Smooth muscle cell (in vitro differentiated cells): Measurements from ENCODE around the gene FAM47E. TPM values are rescaled to one million over a fixed set of nuclear protein-coding genes. Genes with fewer than 3 reads are reported as not detected.
"Not testable (repeated sequence)": the region's sequence is repeated elsewhere in the genome, so short reads cannot be mapped to it uniquely, and the experiment has no call there.

ENCODE experiments used
- DNase-seq: peaks from one replicate; lab custom pipeline; 2025; ENCODE audit not compliant: unreplicated experiment; lab: John Stamatoyannopoulos, UW
- H2AFZ ChIP-seq: fragments of 200-600 bp; sonication (generic); 2 replicates; pipeline ENCODE4 v1.6.0; 2016; ENCODE audit warnings: antibody characterized with exemption, low read depth, mild to moderate bottlenecking
- H3F3A ChIP-seq: fragments of 200-600 bp; sonication (generic); 2 replicates; pipeline ENCODE4 v1.6.0; 2017; ENCODE audit warnings: antibody characterized with exemption, low read depth
- H3K27ac ChIP-seq: fragments of 200-600 bp; sonication (generic); 2 replicates; pipeline ENCODE4 v1.5.1; 2016; ENCODE audit warnings: low read depth, mild to moderate bottlenecking
- H3K27me3 ChIP-seq: fragments of 200-600 bp; sonication (generic); 2 replicates; pipeline ENCODE4 v1.6.1; 2016; ENCODE audit warnings: low read depth, mild to moderate bottlenecking
- H3K36me3 ChIP-seq: fragments of 200-600 bp; sonication (generic); 2 replicates; pipeline ENCODE4 v1.5.1; 2016; ENCODE audit warnings: low read depth
- H3K4me1 ChIP-seq: fragments of 200-600 bp; sonication (generic); 2 replicates; pipeline ENCODE4 v1.5.1; 2016; ENCODE audit warnings: low read depth
- H3K4me2 ChIP-seq: fragments of 200-600 bp; sonication (generic); 2 replicates; pipeline ENCODE4 v1.6.0; 2016; ENCODE audit warnings: mild to moderate bottlenecking
- H3K4me3 ChIP-seq: fragments of 200-600 bp; sonication (generic); 2 replicates; pipeline ENCODE4 v1.5.1; 2016; ENCODE audit warnings: mild to moderate bottlenecking
- H3K79me2 ChIP-seq: fragments of 200-600 bp; sonication (generic); 2 replicates; pipeline ENCODE4 v1.6.0; 2016; ENCODE audit warnings: low read depth, mild to moderate bottlenecking
- H3K9ac ChIP-seq: fragments of 200-600 bp; sonication (generic); 2 replicates; pipeline ENCODE4 v1.6.0; 2016; ENCODE audit warnings: low read depth
- H3K9me3 ChIP-seq: fragments of 200-600 bp; sonication (generic); replicated peaks from 2 replicates; pipeline ENCODE4 v1.5.1; 2016; ENCODE audit warnings: low read depth
- H4K20me1 ChIP-seq: fragments of 200-600 bp; sonication (generic); 2 replicates; pipeline ENCODE4 v1.6.0; 2016; ENCODE audit warnings: low read depth
- WGBS: methylation state at CpG from one replicate; pipeline ENCODE4 v1.1.7; 2016; ENCODE audit warnings: low lambda C conversion rate; 5-methylcytosine and 5-hydroxymethylcytosine counted together
- polyA plus RNA-seq: library from polyadenylated mRNA; unstranded; fragments of >200 nt; fragmentation: Nextera tagmentation; extraction: Ambion mirVana; gene quantifications from 2 replicates; pipeline ENCODE4 v1.2.1, GENCODE V29; 2016
- total RNA-seq: library from RNA; depleted of rRNA; stranded (reverse); fragments of >200 nt; gene quantifications from 2 replicates; pipeline ENCODE4 v1.2.3, GENCODE V29; 2014
- TF ChIP-seq, protein P1 (sequence below): fragments of 200-600 bp; sonication (generic); IDR thresholded peaks from 2 replicates; pipeline ENCODE4 v1.5.1; 2017; ENCODE audit warnings: borderline replicate concordance, mild to moderate bottlenecking, antibody characterized with exemption; ENCODE audit not compliant: insufficient read depth, poor library complexity, severe bottlenecking

The FAM47E gene
- total and polyA plus RNA-seq, 2 experiments from 2014 or later = 0.63 to 0.73 TPM

GRCh38 chr4:76240236-76240635, 11.3 kb upstream of the FAM47E start:
- 91% methylated on average over 2 of the region's 2 CpGs for WGBS

DNA sequence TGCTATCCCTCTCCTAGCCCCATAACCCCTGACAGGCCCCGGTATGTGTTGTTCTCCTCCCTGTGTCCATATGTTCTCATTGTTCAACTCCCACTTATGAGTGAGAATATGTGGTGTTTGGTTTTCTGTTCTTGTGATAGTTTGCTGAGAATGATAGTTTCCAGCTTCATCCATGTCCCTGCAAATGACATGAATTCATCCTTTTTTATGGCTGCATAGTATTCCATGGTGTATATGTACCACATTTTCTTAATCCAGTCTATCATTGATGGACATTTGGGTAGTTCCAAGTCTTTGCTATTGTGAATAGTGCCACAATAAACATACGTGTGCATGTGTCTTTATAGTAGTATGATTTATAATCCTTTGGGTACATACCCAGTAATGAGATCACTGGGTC, 7.6 kb upstream of the FAM47E start:
- H3K9me3 ChIP-seq, H3K27ac ChIP-seq, H2AFZ ChIP-seq, H4K20me1 ChIP-seq, H3K79me2 ChIP-seq, H3K9ac ChIP-seq, DNase-seq, H3K4me3 ChIP-seq, H3F3A ChIP-seq, H3K4me2 ChIP-seq, H3K27me3 ChIP-seq, H3K36me3 ChIP-seq, H3K4me1 ChIP-seq: not testable (repeated sequence)
- 100% methylated on average over 2 of the region's 2 CpGs for WGBS

More at GRCh38 chr4:76240236-76240635, 11.3 kb upstream of the FAM47E start:
- Histone ChIP-seq H3K4me3 (no peak overlapping the region), H3K4me1 (no peaks in the 10 kb centered on the region), H3K27me3 (no peaks in the 10 kb centered on the region), H3F3A (no peaks in the 10 kb centered on the region), H3K9ac (no peak overlapping the region), H3K9me3 (peaks cover 3% of the 10 kb centered on the region), H3K4me2 (no peak overlapping the region), H3K27ac (no peak overlapping the region), H2AFZ (no peak overlapping the region), H3K79me2 (no peaks in the 10 kb centered on the region), H3K36me3 (no peaks in the 10 kb centered on the region), H4K20me1 (no peaks in the 10 kb centered on the region)
- TF ChIP-seq, protein P1, sequence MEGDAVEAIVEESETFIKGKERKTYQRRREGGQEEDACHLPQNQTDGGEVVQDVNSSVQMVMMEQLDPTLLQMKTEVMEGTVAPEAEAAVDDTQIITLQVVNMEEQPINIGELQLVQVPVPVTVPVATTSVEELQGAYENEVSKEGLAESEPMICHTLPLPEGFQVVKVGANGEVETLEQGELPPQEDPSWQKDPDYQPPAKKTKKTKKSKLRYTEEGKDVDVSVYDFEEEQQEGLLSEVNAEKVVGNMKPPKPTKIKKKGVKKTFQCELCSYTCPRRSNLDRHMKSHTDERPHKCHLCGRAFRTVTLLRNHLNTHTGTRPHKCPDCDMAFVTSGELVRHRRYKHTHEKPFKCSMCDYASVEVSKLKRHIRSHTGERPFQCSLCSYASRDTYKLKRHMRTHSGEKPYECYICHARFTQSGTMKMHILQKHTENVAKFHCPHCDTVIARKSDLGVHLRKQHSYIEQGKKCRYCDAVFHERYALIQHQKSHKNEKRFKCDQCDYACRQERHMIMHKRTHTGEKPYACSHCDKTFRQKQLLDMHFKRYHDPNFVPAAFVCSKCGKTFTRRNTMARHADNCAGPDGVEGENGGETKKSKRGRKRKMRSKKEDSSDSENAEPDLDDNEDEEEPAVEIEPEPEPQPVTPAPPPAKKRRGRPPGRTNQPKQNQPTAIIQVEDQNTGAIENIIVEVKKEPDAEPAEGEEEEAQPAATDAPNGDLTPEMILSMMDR = no peak
- no peak for DNase-seq

GRCh38 chr4:76246025-76246424, 5.5 kb upstream of the FAM47E start:
- TF ChIP-seq, protein P1 = no peak
- DNase-seq = no peak
- no peaks in the 10 kb centered on the region for H3K4me1 ChIP-seq
- H3K4me3 ChIP-seq = no peak overlapping the region
- no peaks in the 10 kb centered on the region for H3F3A ChIP-seq
- H3K27ac ChIP-seq = no peak overlapping the region
- H2AFZ ChIP-seq = no peak overlapping the region
- WGBS = 59% methylated on average over 1 of the region's 1 CpG
- H3K9ac ChIP-seq = no peak overlapping the region
- H3K27me3 ChIP-seq = peaks cover 22% of the 10 kb centered on the region
- no peak overlapping the region for H3K4me2 ChIP-seq
- H3K79me2 ChIP-seq = no peaks in the 10 kb centered on the region
- H4K20me1 ChIP-seq = no peaks in the 10 kb centered on the region
- no peaks in the 10 kb centered on the region for H3K9me3 ChIP-seq
- no peaks in the 10 kb centered on the region for H3K36me3 ChIP-seq

DNA sequence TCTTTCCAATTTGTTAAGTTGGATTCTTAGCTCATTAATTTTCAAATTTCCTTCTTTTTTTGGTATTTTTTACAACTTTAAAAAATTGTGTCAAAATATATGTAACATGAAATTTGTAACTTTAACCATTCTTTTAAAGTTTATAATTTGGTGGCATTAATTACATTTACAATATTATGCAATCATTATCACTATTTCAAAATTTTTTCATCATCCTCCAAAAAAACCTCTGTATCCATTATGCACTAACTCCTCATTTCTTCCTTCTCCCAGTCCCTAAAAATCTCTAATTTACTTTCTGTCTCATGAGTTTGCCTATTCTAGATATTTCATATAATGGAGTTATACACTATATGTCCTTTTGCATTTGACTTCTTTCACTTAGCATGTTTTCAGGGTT, 4.7 kb upstream of the FAM47E start:
- no peaks in the 10 kb centered on the region for H4K20me1 ChIP-seq
- H3F3A ChIP-seq = no peaks in the 10 kb centered on the region
- H3K79me2 ChIP-seq = no peaks in the 10 kb centered on the region
- peaks cover 22% of the 10 kb centered on the region for H3K27me3 ChIP-seq
- no peak overlapping the region for H3K4me2 ChIP-seq
- H3K9me3 ChIP-seq = no peaks in the 10 kb centered on the region
- H2AFZ ChIP-seq = no peak overlapping the region
- no peak overlapping the region for H3K9ac ChIP-seq
- peaks cover 2% of the 10 kb centered on the region for H3K4me1 ChIP-seq
- no peaks in the 10 kb centered on the region for H3K36me3 ChIP-seq
- H3K27ac ChIP-seq = no peak overlapping the region
- TF ChIP-seq, protein P1 = no peak
- H3K4me3 ChIP-seq = no peak overlapping the region
- DNase-seq = no peak
